ENCODE measurements around the gene NAP1L3. TPM values are rescaled to one million over a fixed set of nuclear protein-coding genes. Genes with fewer than 3 reads are reported as not detected.

The NAP1L3 gene
- total RNA-seq = 0.12 and 0.17 TPM in 2 replicates
- total RNA-seq (2013) = 0.40 TPM
- 0.06 and 0.10 TPM in 2 replicates for polyA plus RNA-seq
- polyA minus RNA-seq = 0.21 TPM in 1 of 2 replicates, not detected in the other

DNA sequence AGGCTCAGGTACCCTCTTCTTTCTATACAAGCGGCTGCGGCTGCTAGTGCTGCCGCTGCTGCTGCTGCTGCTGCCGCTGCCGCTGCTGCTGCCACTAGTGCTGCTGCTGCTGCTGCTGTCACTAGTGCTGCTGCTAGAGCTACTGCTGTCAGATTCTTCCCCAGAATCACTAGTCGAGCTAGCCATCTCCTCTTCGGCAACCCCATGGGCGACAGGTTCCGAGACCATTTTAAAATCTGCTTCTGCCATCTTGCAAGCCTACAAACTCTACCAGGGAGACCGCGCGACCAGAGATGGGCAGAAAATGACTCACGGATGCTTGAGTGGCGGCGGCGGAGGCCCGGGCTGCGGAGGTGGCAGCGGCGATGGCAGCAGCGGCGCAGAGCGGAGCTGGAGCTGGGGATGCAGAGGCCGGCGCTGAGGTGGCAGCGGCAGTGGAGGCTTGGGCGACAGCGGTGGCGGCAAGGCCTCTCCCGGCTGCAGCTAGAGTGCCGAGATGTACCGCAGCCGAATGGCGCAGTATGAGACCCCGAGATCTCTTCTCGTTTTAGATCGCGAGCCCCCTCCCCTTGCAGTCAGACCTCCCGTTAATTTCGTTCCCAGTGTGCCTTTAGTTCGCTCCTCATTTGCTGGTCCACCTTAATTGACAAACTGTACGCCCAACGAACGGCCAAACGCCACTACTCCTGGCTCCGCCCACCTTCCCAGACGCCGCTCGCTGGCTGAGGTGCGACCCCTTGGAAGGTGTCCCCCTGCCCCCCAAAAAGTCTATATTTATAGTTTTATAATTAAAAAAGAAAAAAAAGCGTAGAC lies at the start of gene NAP1L3:
TSS of gene NAP1L3 (minus strand) at position 523 of the 813 bp plus-strand sequence. CDS start at position 249, 274 bp downstream.
- ATAC-seq (ENCODE audit: low read depth) (peak; percentile 36), DNase-seq (peak; percentile 31)
- CTCF ChIA-PET = no interaction called here
- Histone ChIP-seq H3K9ac (ENCODE audit: low read length) (peak within 1 kb of the TSS; percentile 44), H3K4me3 (ENCODE audit: control extremely low read depth in 1 of 5, extremely low read depth in 1 of 5, insufficient read depth in 1 of 5, low read depth in 2 of 5, low read length in 4 of 5) (peak within 1 kb of the TSS; percentile 15 to 56 (median 35)), H3K9me3 (ENCODE audit: control extremely low read depth in 1 of 3, control insufficient read depth in 2 of 3, insufficient read depth in 1 of 3, low read length in 2 of 3) (peaks cover 0 to 2% (median 0%) of the 10 kb centered on the region in 3 donors), H3K4me1 (ENCODE audit: control insufficient read depth in 2 of 2, insufficient read depth in 2 of 2, low read length in 2 of 2) (peaks cover 6 to 10% of the 10 kb centered on the region in 2 donors), H3K4me2 (replicated peaks; ENCODE audit: low read depth, low read length, poor library complexity, severe bottlenecking) (peak within 1 kb of the TSS; percentile 66), H3K36me3 (replicated peaks in 1 of 2; ENCODE audit: control extremely low read depth in 1 of 2, control insufficient read depth in 1 of 2, extremely low read depth in 1 of 2, insufficient read depth in 2 of 2, low read length in 1 of 2) (no peaks in the 10 kb centered on the region), H3K27me3 (replicated peaks in 1 of 4; ENCODE audit: control extremely low read depth in 1 of 4, control insufficient read depth in 3 of 4, insufficient read depth in 4 of 4, low read length in 3 of 4) (peaks cover 0 to 10% (median 3%) of the 10 kb centered on the region in 4 experiments), H4K20me1 (ENCODE audit: control insufficient read depth, insufficient read depth, low read length, poor library complexity, severe bottlenecking) (no peaks in the 10 kb centered on the region), H3K79me2 (ENCODE audit: control insufficient read depth, insufficient read depth, low read length) (no peaks in the 10 kb centered on the region), H2AFZ (ENCODE audit: insufficient read depth, low read depth, low read length, poor library complexity, severe bottlenecking) (peak within 1 kb of the TSS; percentile 63), H3K27ac (ENCODE audit: low read length in 2 of 2) (no peak within 1 kb of the TSS)
- H3K4me3 Mint-ChIP-seq = peak within 1 kb of the TSS; percentile 85
- H3K27me3 Mint-ChIP-seq = no peaks in the 10 kb centered on the region
- intact Hi-C loops (cut with micrococcal nuclease) = no loop called here
- POLR2A ChIA-PET = no interaction called here
- H3K4me1 Mint-ChIP-seq = peaks cover 6% of the 10 kb centered on the region
- no peak within 1 kb of the TSS for H3K27ac Mint-ChIP-seq
- TF ChIP-seq, protein P1, sequence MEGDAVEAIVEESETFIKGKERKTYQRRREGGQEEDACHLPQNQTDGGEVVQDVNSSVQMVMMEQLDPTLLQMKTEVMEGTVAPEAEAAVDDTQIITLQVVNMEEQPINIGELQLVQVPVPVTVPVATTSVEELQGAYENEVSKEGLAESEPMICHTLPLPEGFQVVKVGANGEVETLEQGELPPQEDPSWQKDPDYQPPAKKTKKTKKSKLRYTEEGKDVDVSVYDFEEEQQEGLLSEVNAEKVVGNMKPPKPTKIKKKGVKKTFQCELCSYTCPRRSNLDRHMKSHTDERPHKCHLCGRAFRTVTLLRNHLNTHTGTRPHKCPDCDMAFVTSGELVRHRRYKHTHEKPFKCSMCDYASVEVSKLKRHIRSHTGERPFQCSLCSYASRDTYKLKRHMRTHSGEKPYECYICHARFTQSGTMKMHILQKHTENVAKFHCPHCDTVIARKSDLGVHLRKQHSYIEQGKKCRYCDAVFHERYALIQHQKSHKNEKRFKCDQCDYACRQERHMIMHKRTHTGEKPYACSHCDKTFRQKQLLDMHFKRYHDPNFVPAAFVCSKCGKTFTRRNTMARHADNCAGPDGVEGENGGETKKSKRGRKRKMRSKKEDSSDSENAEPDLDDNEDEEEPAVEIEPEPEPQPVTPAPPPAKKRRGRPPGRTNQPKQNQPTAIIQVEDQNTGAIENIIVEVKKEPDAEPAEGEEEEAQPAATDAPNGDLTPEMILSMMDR (IDR thresholded peaks at IDR 0.05) = no peak
- TF ChIP-seq EZH2 (IDR thresholded peaks at IDR 0.05; ENCODE audit: borderline replicate concordance, insufficient read depth, low read depth, low read length, poor library complexity, severe bottlenecking) = no peak
- H3K9me3 Mint-ChIP-seq (ENCODE audit: insufficient read depth) = no peaks in the 10 kb centered on the region
- 3% methylated on average over 33 of the region's 51 CpGs for WGBS (ENCODE audit: insufficient coverage)

- Histone ChIP-seq H3K27me3 (replicated peaks in 1 of 4; ENCODE audit: control extremely low read depth in 1 of 4, control insufficient read depth in 3 of 4, insufficient read depth in 4 of 4, low read length in 3 of 4) (no peaks in the 10 kb centered on the region), H3K4me3 (ENCODE audit: control extremely low read depth in 1 of 5, extremely low read depth in 1 of 5, insufficient read depth in 1 of 5, low read depth in 2 of 5, low read length in 4 of 5) (no peak overlapping the region), H3K9ac (ENCODE audit: low read length) (no peak overlapping the region), H3K27ac (ENCODE audit: low read length in 2 of 2) (no peak overlapping the region), H3K36me3 (replicated peaks in 1 of 2; ENCODE audit: control extremely low read depth in 1 of 2, control insufficient read depth in 1 of 2, extremely low read depth in 1 of 2, insufficient read depth in 2 of 2, low read length in 1 of 2) (no peaks in the 10 kb centered on the region), H3K79me2 (ENCODE audit: control insufficient read depth, insufficient read depth, low read length) (no peaks in the 10 kb centered on the region), H3K4me2 (replicated peaks; ENCODE audit: low read depth, low read length, poor library complexity, severe bottlenecking) (no peak overlapping the region), H2AFZ (ENCODE audit: insufficient read depth, low read depth, low read length, poor library complexity, severe bottlenecking) (no peak overlapping the region), H3K9me3 (ENCODE audit: control extremely low read depth in 1 of 3, control insufficient read depth in 2 of 3, insufficient read depth in 1 of 3, low read length in 2 of 3) (no peaks in the 10 kb centered on the region), H3K4me1 (ENCODE audit: control insufficient read depth in 2 of 2, insufficient read depth in 2 of 2, low read length in 2 of 2) (no peaks in the 10 kb centered on the region), H4K20me1 (ENCODE audit: control insufficient read depth, insufficient read depth, low read length, poor library complexity, severe bottlenecking) (no peaks in the 10 kb centered on the region)
- no peak for TF ChIP-seq EZH2 (IDR thresholded peaks at IDR 0.05; ENCODE audit: borderline replicate concordance, insufficient read depth, low read depth, low read length, poor library complexity, severe bottlenecking)
- TF ChIP-seq, protein P1 (IDR thresholded peaks at IDR 0.05) = no peak
- no CpG with 5 or more reads among the region's 4 CpGs for WGBS (ENCODE audit: insufficient coverage)
- H3K9me3 Mint-ChIP-seq (ENCODE audit: insufficient read depth) = no peaks in the 10 kb centered on the region
- no peak for ATAC-seq (ENCODE audit: low read depth)
- ChIA-PET CTCF (no interaction called here), POLR2A (no interaction called here)
- DNase-seq = no peak
- H3K4me1 Mint-ChIP-seq = no peaks in the 10 kb centered on the region
- intact Hi-C loops (cut with micrococcal nuclease) = no loop called here
- H3K27ac Mint-ChIP-seq = no peak overlapping the region
- no peak overlapping the region for H3K4me3 Mint-ChIP-seq
- H3K27me3 Mint-ChIP-seq = no peaks in the 10 kb centered on the region
Measured at GRCh38 chrX:93711076-93711475, 37.7 kb upstream of the NAP1L3 start.
